Fibroblast of the aortic adventitia (primary cell): Measurements from ENCODE around the gene DMGDH. TPM values are rescaled to one million over a fixed set of nuclear protein-coding genes. Genes with fewer than 3 reads are reported as not detected.

Experiments used
- DNase-seq: peaks from one replicate; pipeline ENCODE4 v3.0.0-alpha.2; 2010; ENCODE audit warnings: low read depth
- H3K4me3 ChIP-seq: 2 replicates; pipeline ENCODE4 v1.5.1; 2011; ENCODE audit warnings: low read depth, mild to moderate bottlenecking, control low read depth, low read length, moderate library complexity
- total RNA-seq: library from RNA; depleted of rRNA; stranded (reverse); fragments of >200 nt; gene quantifications from 2 replicates; pipeline ENCODE4 v1.2.3, GENCODE V29; 2012; ENCODE audit warnings: low replicate concordance
- TF ChIP-seq, protein P1 (sequence below): IDR thresholded peaks from 2 replicates; pipeline ENCODE4 v1.5.1; 2011; ENCODE audit warnings: mild to moderate bottlenecking, low read length, control low read depth, inconsistent platforms; ENCODE audit not compliant: insufficient read depth

The DMGDH gene
- total RNA-seq, 1 donor = 4.2 TPM

DNA sequence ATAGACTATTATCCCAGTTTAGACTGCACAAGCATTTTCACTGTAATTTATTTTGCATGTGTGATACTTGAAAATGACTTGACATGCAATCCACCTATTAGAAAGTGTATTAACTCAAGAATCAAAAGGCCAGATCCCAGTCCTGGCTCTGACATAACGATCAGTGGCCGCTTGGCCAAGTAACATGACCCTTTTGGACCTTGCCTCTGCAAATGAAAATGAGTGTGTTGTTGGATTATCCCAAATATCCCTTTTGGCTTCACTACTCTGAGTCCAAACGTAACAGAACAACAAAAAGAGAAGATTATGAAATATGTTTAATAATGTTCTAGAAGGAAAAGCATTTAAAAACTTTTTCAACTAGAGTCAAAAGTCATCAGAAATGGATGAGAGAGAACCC lies 19.0 kb downstream of the DMGDH start:
- H3K4me3 ChIP-seq = no peak overlapping the region
- DNase-seq = no peak
- TF ChIP-seq, protein P1, sequence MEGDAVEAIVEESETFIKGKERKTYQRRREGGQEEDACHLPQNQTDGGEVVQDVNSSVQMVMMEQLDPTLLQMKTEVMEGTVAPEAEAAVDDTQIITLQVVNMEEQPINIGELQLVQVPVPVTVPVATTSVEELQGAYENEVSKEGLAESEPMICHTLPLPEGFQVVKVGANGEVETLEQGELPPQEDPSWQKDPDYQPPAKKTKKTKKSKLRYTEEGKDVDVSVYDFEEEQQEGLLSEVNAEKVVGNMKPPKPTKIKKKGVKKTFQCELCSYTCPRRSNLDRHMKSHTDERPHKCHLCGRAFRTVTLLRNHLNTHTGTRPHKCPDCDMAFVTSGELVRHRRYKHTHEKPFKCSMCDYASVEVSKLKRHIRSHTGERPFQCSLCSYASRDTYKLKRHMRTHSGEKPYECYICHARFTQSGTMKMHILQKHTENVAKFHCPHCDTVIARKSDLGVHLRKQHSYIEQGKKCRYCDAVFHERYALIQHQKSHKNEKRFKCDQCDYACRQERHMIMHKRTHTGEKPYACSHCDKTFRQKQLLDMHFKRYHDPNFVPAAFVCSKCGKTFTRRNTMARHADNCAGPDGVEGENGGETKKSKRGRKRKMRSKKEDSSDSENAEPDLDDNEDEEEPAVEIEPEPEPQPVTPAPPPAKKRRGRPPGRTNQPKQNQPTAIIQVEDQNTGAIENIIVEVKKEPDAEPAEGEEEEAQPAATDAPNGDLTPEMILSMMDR = no peak

- no peak for DNase-seq
- TF ChIP-seq, protein P1 = no peak
- H3K4me3 ChIP-seq = no peak overlapping the region
Measured at GRCh38 chr5:79048437-79048836, 21.0 kb downstream of the DMGDH start.

GRCh38 chr5:79047199-79047598 lies 22.3 kb downstream of the DMGDH start:
- DNase-seq = no peak
- no peak overlapping the region for H3K4me3 ChIP-seq
- TF ChIP-seq, protein P1 = no peak

- TF ChIP-seq, protein P1 = no peak
Measured at GRCh38 chr5:79042188-79042587, 27.3 kb downstream of the DMGDH start.

GRCh38 chr5:79036769-79037168 lies 32.7 kb downstream of the DMGDH start:
- no peak overlapping the region for H3K4me3 ChIP-seq
- no peak for DNase-seq
- TF ChIP-seq, protein P1 = no peak

More at GRCh38 chr5:79042188-79042587, 27.3 kb downstream of the DMGDH start:
- no peak for DNase-seq
- H3K4me3 ChIP-seq = no peak overlapping the region

DNA sequence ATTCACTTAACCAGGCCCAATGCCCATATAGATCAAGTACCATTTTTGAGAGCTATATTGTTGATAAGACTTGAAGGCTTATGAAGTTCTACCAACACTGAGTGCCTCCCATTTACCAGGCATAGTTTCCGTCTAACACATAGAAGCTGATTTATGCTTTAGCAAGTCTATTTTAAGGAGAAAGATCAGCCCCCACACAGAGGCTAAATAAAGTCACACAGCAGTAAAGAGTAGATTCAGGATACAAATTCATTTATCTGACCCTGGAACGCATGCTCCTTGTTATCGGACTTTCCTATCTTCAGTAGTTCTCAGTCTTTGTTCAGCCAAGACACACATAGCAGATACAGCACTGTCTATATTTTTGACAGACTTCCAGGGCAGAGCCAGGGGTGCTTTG lies 34.2 kb downstream of the DMGDH start:
- TF ChIP-seq, protein P1 = no peak
- no peak for DNase-seq
- no peak overlapping the region for H3K4me3 ChIP-seq

GRCh38 chr5:79032782-79033181 lies 36.7 kb downstream of the DMGDH start:
- H3K4me3 ChIP-seq = no peak overlapping the region
- no peak for DNase-seq
- TF ChIP-seq, protein P1 = no peak
